GM12878 (cell line): ENCODE results near the gene GALNTL6. TPM values are rescaled to one million over a fixed set of nuclear protein-coding genes. Genes with fewer than 3 reads are reported as not detected.

Experiments used
- ATAC-seq: fragments of 200-7000 bp; cut with Tn5 transposase; 3 replicates; pipeline ENCODE4 v1.9.1; 2020; ENCODE audit warnings: mild to moderate bottlenecking, moderate library complexity
- BruUV-seq: library from RNA; stranded (reverse); fragments of 400-500 nt; replicated peaks from 2 replicates; lab custom pipeline; 2021; lab: Mats Ljungman, UMichigan
- CTCF ChIA-PET: fragments of 300-600 bp; sonication (Branson Sonifier 250); formaldehyde crosslinking; extraction: SDS; loops from one replicate; lab custom pipeline; 2021; ENCODE audit warnings: inconsistent platforms; lab: Yijun Ruan, JAX
- POLR2A ChIA-PET: fragments of 350-600 bp; formaldehyde crosslinking; extraction: SDS; loops from one replicate; lab custom pipeline; 2021; ENCODE audit warnings: inconsistent platforms; lab: Charles Lee
- RAD21 ChIA-PET: fragments of 300-600 bp; sonication (Branson Sonifier 250); formaldehyde crosslinking; loops from one replicate; lab custom pipeline; 2023; ENCODE audit warnings: antibody characterized with exemption; ENCODE audit not compliant: unreplicated experiment; lab: Charles Lee
- SMC1A ChIA-PET: fragments of 300-600 bp; sonication (Branson Sonifier 250); formaldehyde crosslinking; loops from one replicate; lab custom pipeline; 2023; ENCODE audit not compliant: unreplicated experiment, uncharacterized antibody; lab: Charles Lee
- DNase-seq: peaks from one replicate; pipeline ENCODE4 v3.0.0-alpha.2; 2011; ENCODE audit warnings: low read depth, low spot score
- FAIRE-seq: peaks from 3 replicates; lab custom pipeline; 2011; peaks lifted over from hg19 to GRCh38; lab: Jason Lieb, UNC
- H2AFZ ChIP-seq: 2 replicates; pipeline ENCODE4 v1.6.0; 2011; ENCODE audit warnings: low read depth, low read length, control low read depth; ENCODE audit not compliant: control insufficient read depth
- H3K27ac ChIP-seq: 2 replicates; pipeline ENCODE4 v1.5.1; 2011; ENCODE audit warnings: control low read depth; ENCODE audit not compliant: control insufficient read depth, insufficient read depth
- H3K27me3 ChIP-seq, 2 experiments: replicated peaks in 1 of 2; 2 replicates each; pipeline versions ENCODE4 v1.6.0 to v1.6.1; 2011; ENCODE audit warnings: low read length in 1 of 2; ENCODE audit not compliant: control insufficient read depth in 2 of 2, insufficient read depth in 2 of 2
- H3K36me3 ChIP-seq, 2 experiments: 2 replicates each; pipeline ENCODE4 v1.5.1; 2011; ENCODE audit warnings: low read length in 1 of 2; ENCODE audit not compliant: control insufficient read depth in 2 of 2, insufficient read depth in 2 of 2
- H3K4me1 ChIP-seq: 2 replicates; pipeline ENCODE4 v1.6.1; 2011; ENCODE audit warnings: mild to moderate bottlenecking, low read length, moderate library complexity, mixed read lengths; ENCODE audit not compliant: control insufficient read depth, insufficient read depth
- H3K4me2 ChIP-seq: 2 replicates; pipeline ENCODE4 v1.6.0; 2011; ENCODE audit warnings: control low read depth; ENCODE audit not compliant: control insufficient read depth, insufficient read depth
- H3K4me3 ChIP-seq: fragments of 200-600 bp; sonication (generic); 2 replicates; pipeline ENCODE4 v1.5.1; 2016
- H3K79me2 ChIP-seq: 2 replicates; pipeline ENCODE4 v1.6.0; 2011; ENCODE audit warnings: low read length; ENCODE audit not compliant: control insufficient read depth, insufficient read depth
- H3K9ac ChIP-seq: 2 replicates; pipeline ENCODE4 v1.8.0; 2011; ENCODE audit warnings: low read length, control low read depth, mixed read lengths; ENCODE audit not compliant: control insufficient read depth, insufficient read depth
- H3K9me3 ChIP-seq: replicated peaks from 3 replicates; pipeline ENCODE4 v1.5.1; 2011; ENCODE audit warnings: mild to moderate bottlenecking, low read length; ENCODE audit not compliant: control insufficient read depth, insufficient read depth
- H4K20me1 ChIP-seq: 2 replicates; pipeline ENCODE4 v1.6.0; 2011; ENCODE audit not compliant: control insufficient read depth, insufficient read depth
- EP300 ChIP-seq, 2 experiments: fragments of 150-350 bp in 1 of 2; IDR thresholded peaks; 2 replicates each; pipeline ENCODE4 v1.6.1; 2011 to 2012; ENCODE audit warnings: low read depth in 2 of 2, low read length in 2 of 2, borderline replicate concordance in 1 of 2, improper control_type of control experiment in 1 of 2, inconsistent platforms in 1 of 2; ENCODE audit not compliant: control insufficient read depth in 1 of 2
- JUNB ChIP-seq: IDR thresholded peaks from 2 replicates; pipeline ENCODE4 v1.6.1; 2016; ENCODE audit warnings: antibody characterized with exemption, mild to moderate bottlenecking
- NBN ChIP-seq: fragments of 450-650 bp; IDR thresholded peaks from 2 replicates; pipeline ENCODE4 v1.6.1; 2016
- NFIC ChIP-seq: IDR thresholded peaks from 2 replicates; pipeline ENCODE4 v1.6.1; 2012; ENCODE audit warnings: low read depth, mild to moderate bottlenecking, inconsistent platforms, low read length, moderate library complexity
- NRF1 ChIP-seq: conservative IDR thresholded peaks from 2 replicates; pipeline ENCODE4 v1.6.1; 2011; ENCODE audit warnings: mild to moderate bottlenecking, low read depth, low read length, improper control_type of control experiment
- RAD21 ChIP-seq: IDR thresholded peaks from 2 replicates; pipeline ENCODE4 v1.6.1; 2011; ENCODE audit warnings: mild to moderate bottlenecking, low read depth, low read length, moderate library complexity; ENCODE audit not compliant: insufficient read depth
- SMC3 ChIP-seq: IDR thresholded peaks from 2 replicates; pipeline ENCODE4 v1.6.1; 2011; ENCODE audit warnings: low read length, improper control_type of control experiment, borderline replicate concordance
- YY1 ChIP-seq: IDR thresholded peaks from 2 replicates; pipeline ENCODE4 v1.6.1; 2011; ENCODE audit warnings: low read depth, mild to moderate bottlenecking, low read length
- WGBS: methylation state at CpG from one replicate; pipeline ENCODE4 v1.1.6; 2016; ENCODE audit warnings: low lambda C conversion rate; ENCODE audit not compliant: insufficient replicate concordance, insufficient coverage; ENCODE audit errors: missing lambda C conversion rate; 5-methylcytosine and 5-hydroxymethylcytosine counted together
- in situ Hi-C: fragments of 300-500 bp; cut with MboI; formaldehyde crosslinking; loops from 9 replicates; pipeline ENCODE4 v1.14.3; 2018; ENCODE audit warnings: mixed read lengths
- intact Hi-C: fragments of 100-400 bp; cut with micrococcal nuclease; formaldehyde crosslinking; loops from one replicate; pipeline ENCODE4 v1.14.2; 2022; ENCODE audit not compliant: unreplicated experiment
- polyA plus RNA-seq, 11 experiments: library from polyadenylated mRNA; depleted of rRNA in 4 of 11; unstranded in 6 of 11; stranded (reverse) in 5 of 11; fragments of >200 nt; fragmentation: Nextera tagmentation in 4 of 11; fragmentation: Illumina TruSeq in 1 of 11; extraction: Ambion mirVana in 4 of 11; extraction: Trizol in 1 of 11; gene quantifications; 1 replicate in 1 of 11; 2 replicates in 10 of 11; pipeline versions ENCODE4 v1.2.1 to v1.2.3, GENCODE V29; 2011 to 2016; ENCODE audit warnings: inconsistent platforms in 2 of 11, missing spikeins in 2 of 11, low read depth in 1 of 11
- total RNA-seq, 4 experiments: library from RNA; depleted of rRNA in 3 of 4; stranded (reverse); fragments of >200 nt in 3 of 4; fragmentation: Illumina TruSeq in 1 of 4; extraction: Trizol in 1 of 4; gene quantifications; 2 replicates each; pipeline versions ENCODE4 v1.2.1 to v1.2.3, GENCODE V29; 2013 to 2021
- TF ChIP-seq, protein P1 (sequence below): IDR thresholded peaks from 2 replicates; pipeline ENCODE4 v1.6.1; 2011; ENCODE audit warnings: borderline replicate concordance, low read depth, mild to moderate bottlenecking, moderate library complexity, low read length; ENCODE audit not compliant: insufficient read depth, poor library complexity, severe bottlenecking
- TF ChIP-seq, protein P2 (sequence below): fragments of 150-350 bp; IDR thresholded peaks from 2 replicates; pipeline ENCODE4 v1.6.1; 2016; ENCODE audit warnings: low read depth, low read length
- TF ChIP-seq, protein P3 (sequence below), 3 experiments: IDR thresholded peaks in 2 of 3; conservative IDR thresholded peaks in 1 of 3; 2 replicates each; pipeline ENCODE4 v1.5.1; 2011; ENCODE audit warnings: low read depth in 3 of 3, low read length in 3 of 3, mild to moderate bottlenecking in 3 of 3, control low read depth in 2 of 3, moderate library complexity in 2 of 3, inconsistent platforms in 1 of 3, mixed read lengths in 1 of 3; ENCODE audit not compliant: control insufficient read depth in 2 of 3, insufficient read depth in 1 of 3; ENCODE audit errors: extremely low read depth in 1 of 3

The GALNTL6 gene
- total and polyA plus RNA-seq, 10 of the 15 experiments (the other 5 are each of a cell fraction or from before 2014, with no cell fraction given): 0.01 to 0.29 TPM; not detected in 8

DNA sequence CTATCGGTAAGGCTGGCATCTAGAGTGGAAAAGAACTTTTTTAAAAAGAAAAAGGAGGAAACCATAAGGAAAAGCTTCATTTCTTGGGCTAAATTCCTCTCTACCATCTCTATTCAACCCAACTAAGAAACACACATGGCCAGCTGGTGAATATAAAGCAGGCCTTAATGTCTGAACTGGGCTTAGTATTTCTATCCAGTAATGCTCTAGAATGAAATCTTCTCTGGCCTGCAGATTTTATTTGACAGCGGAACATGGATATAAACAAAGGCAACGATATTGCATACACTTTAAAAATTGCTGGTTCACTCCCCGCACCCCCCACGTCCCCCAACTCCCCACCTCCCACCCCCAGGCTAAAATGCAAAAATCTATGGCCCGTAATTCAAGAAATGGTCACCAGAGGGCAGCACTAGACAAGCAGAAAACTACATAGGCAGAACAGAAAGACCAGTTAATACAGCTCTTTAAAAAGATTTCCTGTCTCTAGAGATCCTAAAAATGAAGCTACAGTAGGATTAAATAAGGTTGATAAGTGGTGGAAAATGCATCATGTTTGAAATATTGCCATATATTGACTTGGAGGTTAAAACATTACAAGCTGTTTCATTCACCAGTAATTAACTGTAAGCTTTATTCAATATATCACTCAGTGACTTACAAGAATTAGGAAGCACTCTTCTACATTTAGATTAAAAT lies 1200.2 kb downstream of the GALNTL6 start:
- no peak overlapping the region for H3K4me3 ChIP-seq
- H3K4me2 ChIP-seq: no peak overlapping the region
- no peak overlapping the region for H3K27ac ChIP-seq
- H2AFZ ChIP-seq: no peak overlapping the region
- ChIA-PET CTCF (interaction anchor here (0.6 to 4.9 kb wide), 69 partner anchors 8 to 1106 kb away, joined by 3 to 175 read pairs (median 6); partner anchors contain the start of gene GALNT7), POLR2A (interaction anchor here (1.0 kb wide), 1 partner anchor 244 kb away, joined by 3 read pairs; no protein-coding TSS in a partner anchor), SMC1A (interaction anchor here (0.6 to 4.7 kb wide), 53 partner anchors 8 to 475 kb away, joined by 3 to 99 read pairs (median 5); partner anchors contain the start of genes GALNT7 and HMGB2), RAD21 (interaction anchor here (0.6 to 2.3 kb wide), 36 partner anchors 9 to 407 kb away, joined by 3 to 98 read pairs (median 5); partner anchors contain the start of gene GALNT7)
- in situ Hi-C loops: no loop called here
- ATAC-seq (peak; percentile 84), FAIRE-seq (peak; percentile 78), DNase-seq (peak; percentile 9)
- no peaks in the 10 kb centered on the region for H3K9me3 ChIP-seq
- H3K9ac ChIP-seq: no peak overlapping the region
- intact Hi-C loops: loop anchor here (1.0 to 2.0 kb wide), 3 partner anchors 244 to 481 kb away; no protein-coding TSS in a partner anchor
- no peaks in the 10 kb centered on the region for H3K4me1 ChIP-seq
- no peaks in the 10 kb centered on the region for H3K79me2 ChIP-seq
- WGBS: 19% methylated on average over 6 of the region's 6 CpGs
- no TSS peak for BruUV-seq
- H4K20me1 ChIP-seq: no peaks in the 10 kb centered on the region
- H3K27me3 ChIP-seq: no peaks in the 10 kb centered on the region
- no peaks in the 10 kb centered on the region for H3K36me3 ChIP-seq
- TF ChIP-seq, protein P1, sequence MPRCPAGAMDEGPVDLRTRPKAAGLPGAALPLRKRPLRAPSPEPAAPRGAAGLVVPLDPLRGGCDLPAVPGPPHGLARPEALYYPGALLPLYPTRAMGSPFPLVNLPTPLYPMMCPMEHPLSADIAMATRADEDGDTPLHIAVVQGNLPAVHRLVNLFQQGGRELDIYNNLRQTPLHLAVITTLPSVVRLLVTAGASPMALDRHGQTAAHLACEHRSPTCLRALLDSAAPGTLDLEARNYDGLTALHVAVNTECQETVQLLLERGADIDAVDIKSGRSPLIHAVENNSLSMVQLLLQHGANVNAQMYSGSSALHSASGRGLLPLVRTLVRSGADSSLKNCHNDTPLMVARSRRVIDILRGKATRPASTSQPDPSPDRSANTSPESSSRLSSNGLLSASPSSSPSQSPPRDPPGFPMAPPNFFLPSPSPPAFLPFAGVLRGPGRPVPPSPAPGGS: no peak
- TF ChIP-seq NBN (no peak), EP300 (IDR thresholded peaks at IDR 0.05; ENCODE audit: borderline replicate concordance in 1 of 2, control insufficient read depth in 1 of 2, low read depth in 2 of 2, low read length in 2 of 2) (no peak), NRF1 (no peak), NFIC (no peak), YY1 (0 out of 2 replicates have a peak, but pooled peaks have one; percentile 20), SMC3 (peak; percentile 75; the same call in 1 of the 2 replicates), JUNB (no peak), RAD21 (peak; percentile 94)
- TF ChIP-seq, protein P2, sequence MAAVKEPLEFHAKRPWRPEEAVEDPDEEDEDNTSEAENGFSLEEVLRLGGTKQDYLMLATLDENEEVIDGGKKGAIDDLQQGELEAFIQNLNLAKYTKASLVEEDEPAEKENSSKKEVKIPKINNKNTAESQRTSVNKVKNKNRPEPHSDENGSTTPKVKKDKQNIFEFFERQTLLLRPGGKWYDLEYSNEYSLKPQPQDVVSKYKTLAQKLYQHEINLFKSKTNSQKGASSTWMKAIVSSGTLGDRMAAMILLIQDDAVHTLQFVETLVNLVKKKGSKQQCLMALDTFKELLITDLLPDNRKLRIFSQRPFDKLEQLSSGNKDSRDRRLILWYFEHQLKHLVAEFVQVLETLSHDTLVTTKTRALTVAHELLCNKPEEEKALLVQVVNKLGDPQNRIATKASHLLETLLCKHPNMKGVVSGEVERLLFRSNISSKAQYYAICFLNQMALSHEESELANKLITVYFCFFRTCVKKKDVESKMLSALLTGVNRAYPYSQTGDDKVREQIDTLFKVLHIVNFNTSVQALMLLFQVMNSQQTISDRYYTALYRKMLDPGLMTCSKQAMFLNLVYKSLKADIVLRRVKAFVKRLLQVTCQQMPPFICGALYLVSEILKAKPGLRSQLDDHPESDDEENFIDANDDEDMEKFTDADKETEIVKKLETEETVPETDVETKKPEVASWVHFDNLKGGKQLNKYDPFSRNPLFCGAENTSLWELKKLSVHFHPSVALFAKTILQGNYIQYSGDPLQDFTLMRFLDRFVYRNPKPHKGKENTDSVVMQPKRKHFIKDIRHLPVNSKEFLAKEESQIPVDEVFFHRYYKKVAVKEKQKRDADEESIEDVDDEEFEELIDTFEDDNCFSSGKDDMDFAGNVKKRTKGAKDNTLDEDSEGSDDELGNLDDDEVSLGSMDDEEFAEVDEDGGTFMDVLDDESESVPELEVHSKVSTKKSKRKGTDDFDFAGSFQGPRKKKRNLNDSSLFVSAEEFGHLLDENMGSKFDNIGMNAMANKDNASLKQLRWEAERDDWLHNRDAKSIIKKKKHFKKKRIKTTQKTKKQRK: no peak
- TF ChIP-seq, protein P3, sequence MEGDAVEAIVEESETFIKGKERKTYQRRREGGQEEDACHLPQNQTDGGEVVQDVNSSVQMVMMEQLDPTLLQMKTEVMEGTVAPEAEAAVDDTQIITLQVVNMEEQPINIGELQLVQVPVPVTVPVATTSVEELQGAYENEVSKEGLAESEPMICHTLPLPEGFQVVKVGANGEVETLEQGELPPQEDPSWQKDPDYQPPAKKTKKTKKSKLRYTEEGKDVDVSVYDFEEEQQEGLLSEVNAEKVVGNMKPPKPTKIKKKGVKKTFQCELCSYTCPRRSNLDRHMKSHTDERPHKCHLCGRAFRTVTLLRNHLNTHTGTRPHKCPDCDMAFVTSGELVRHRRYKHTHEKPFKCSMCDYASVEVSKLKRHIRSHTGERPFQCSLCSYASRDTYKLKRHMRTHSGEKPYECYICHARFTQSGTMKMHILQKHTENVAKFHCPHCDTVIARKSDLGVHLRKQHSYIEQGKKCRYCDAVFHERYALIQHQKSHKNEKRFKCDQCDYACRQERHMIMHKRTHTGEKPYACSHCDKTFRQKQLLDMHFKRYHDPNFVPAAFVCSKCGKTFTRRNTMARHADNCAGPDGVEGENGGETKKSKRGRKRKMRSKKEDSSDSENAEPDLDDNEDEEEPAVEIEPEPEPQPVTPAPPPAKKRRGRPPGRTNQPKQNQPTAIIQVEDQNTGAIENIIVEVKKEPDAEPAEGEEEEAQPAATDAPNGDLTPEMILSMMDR (IDR thresholded peaks at IDR 0.05 in 2 of 3, conservative IDR thresholded peaks at IDR 0.05 in 1 of 3; ENCODE audit: control insufficient read depth in 2 of 3, extremely low read depth in 1 of 3, insufficient read depth in 1 of 3, low read depth in 3 of 3, low read length in 3 of 3): peak; percentile 42 to 65 (median 64); a peak in 5 of 6 replicates
